Liver (tissue), 9 donors: ENCODE results near the gene CRABP2. TPM values are rescaled to one million over a fixed set of nuclear protein-coding genes. Genes with fewer than 3 reads are reported as not detected.

Experiments used
- DNase-seq: peaks from one replicate; pipeline ENCODE4 v3.0.0-alpha.2; 2017; ENCODE audit warnings: low spot score
- H3K27ac ChIP-seq, 2 donors: one replicate each; pipeline ENCODE4 v1.7.0; 2013; ENCODE audit warnings: inconsistent platforms in 2 of 2, low read length in 2 of 2, control low read depth in 1 of 2, low read depth in 1 of 2, mild to moderate bottlenecking in 1 of 2
- H3K27me3 ChIP-seq, 4 donors: one replicate each; pipeline versions ENCODE4 v1.6.1 to v1.7.0; 2013; ENCODE audit warnings: low read length in 3 of 4, inconsistent platforms in 1 of 4, mild to moderate bottlenecking in 1 of 4, moderate library complexity in 1 of 4; ENCODE audit not compliant: control insufficient read depth in 4 of 4, insufficient read depth in 4 of 4
- H3K36me3 ChIP-seq, 4 donors: one replicate each; pipeline versions ENCODE4 v1.6.1 to v1.7.0; 2013; ENCODE audit warnings: low read length in 3 of 4, mild to moderate bottlenecking in 3 of 4, low read depth in 1 of 4, moderate library complexity in 1 of 4; ENCODE audit not compliant: control insufficient read depth in 4 of 4, insufficient read depth in 3 of 4
- H3K4me1 ChIP-seq, 4 donors: one replicate each; pipeline versions ENCODE4 v1.6.1 to v1.7.0; 2013; ENCODE audit warnings: low read length in 3 of 4, mild to moderate bottlenecking in 3 of 4, moderate library complexity in 1 of 4; ENCODE audit not compliant: control insufficient read depth in 4 of 4, insufficient read depth in 4 of 4
- H3K4me3 ChIP-seq, 3 donors: one replicate each; pipeline versions ENCODE4 v1.6.1 to v1.7.0; 2013; ENCODE audit warnings: low read length in 3 of 3, control low read depth in 1 of 3, low read depth in 1 of 3, mild to moderate bottlenecking in 1 of 3
- H3K9ac ChIP-seq, 2 donors: one replicate each; pipeline ENCODE4 v1.7.0; 2013; ENCODE audit warnings: low read length in 2 of 2, mild to moderate bottlenecking in 2 of 2, moderate library complexity in 2 of 2, control low read depth in 1 of 2, low read depth in 1 of 2
- H3K9me3 ChIP-seq, 4 donors: one replicate each; pipeline versions ENCODE4 v1.6.1 to v1.7.0; 2013; ENCODE audit warnings: low read length in 3 of 4; ENCODE audit not compliant: control insufficient read depth in 4 of 4
- ATF3 ChIP-seq: IDR thresholded peaks from 2 replicates; pipeline ENCODE4 v1.6.1; 2016; ENCODE audit warnings: antibody characterized with exemption
- EGR1 ChIP-seq, 2 donors: IDR thresholded peaks; 2 replicates each; pipeline ENCODE4 v1.6.1; 2016 to 2018; ENCODE audit warnings: antibody characterized with exemption in 2 of 2, low read depth in 2 of 2
- FOXA1 ChIP-seq: IDR thresholded peaks from 2 replicates; pipeline ENCODE4 v1.6.1; 2016; ENCODE audit warnings: antibody characterized with exemption
- FOXA2 ChIP-seq: IDR thresholded peaks from 2 replicates; pipeline ENCODE4 v1.6.1; 2016; ENCODE audit warnings: antibody characterized with exemption
- GABPA ChIP-seq, 2 donors: IDR thresholded peaks in 1 of 2; conservative IDR thresholded peaks in 1 of 2; 2 replicates each; pipeline ENCODE4 v1.6.1; 2016; ENCODE audit warnings: antibody characterized with exemption in 2 of 2, mild to moderate bottlenecking in 1 of 2, moderate library complexity in 1 of 2
- JUND ChIP-seq, 2 donors: IDR thresholded peaks; 2 replicates each; pipeline ENCODE4 v1.6.1; 2016; ENCODE audit warnings: antibody characterized with exemption in 2 of 2
- MAX ChIP-seq: IDR thresholded peaks from 2 replicates; pipeline ENCODE4 v1.6.1; 2016; ENCODE audit warnings: antibody characterized with exemption
- SP1 ChIP-seq: IDR thresholded peaks from 2 replicates; pipeline ENCODE4 v1.6.1; 2018; ENCODE audit warnings: antibody characterized with exemption, mild to moderate bottlenecking
- TAF1 ChIP-seq: conservative IDR thresholded peaks from 2 replicates; pipeline ENCODE4 v1.6.1; 2016; ENCODE audit warnings: antibody characterized with exemption, mild to moderate bottlenecking
- YY1 ChIP-seq: IDR thresholded peaks from 2 replicates; pipeline ENCODE4 v1.6.1; 2016; ENCODE audit warnings: antibody characterized with exemption, mild to moderate bottlenecking
- ZBTB33 ChIP-seq: IDR thresholded peaks from 2 replicates; pipeline ENCODE4 v1.6.1; 2016; ENCODE audit warnings: antibody characterized with exemption
- WGBS: extraction: QIAGEN DNeasy Blood & Tissue Kit; methylation state at CpG from one replicate; pipeline ENCODE4 v1.1.7; 2013; 5-methylcytosine and 5-hydroxymethylcytosine counted together
- polyA plus RNA-seq, 2 donors: library from polyadenylated mRNA; stranded (reverse) in 1 of 2; unstranded in 1 of 2; fragments of 200-250 nt in 1 of 2; fragments of >200 nt in 1 of 2; fragmentation: Nextera tagmentation in 1 of 2; extraction: Ambion mirVana in 1 of 2; gene quantifications; one replicate each; pipeline versions ENCODE4 v1.2.1 to v1.2.3, GENCODE V29; 2013 to 2015
- total RNA-seq, 2 donors: library from RNA; depleted of rRNA; stranded (reverse); fragments of >200 nt; gene quantifications; one replicate each; pipeline ENCODE4 v1.2.3, GENCODE V29; 2014
- donor health status: healthy.
- donor health status: healthy.
- donor health status: healthy.
- donor health status: healthy.
- donor health status: healthy.

CRABP2 gene
- total and polyA plus RNA-seq, 4 donors, result 0.14 to 0.22 TPM; not detected in 2

GRCh38 chr1:156740237-156740740 is 34.9 kb upstream of the CRABP2 start:
- 19% methylated on average over 7 of the region's 7 CpGs for WGBS
- H3K27me3 ChIP-seq, result no peaks in the 10 kb centered on the region
- peak overlapping the region; percentile 44 to 51 for H3K9ac ChIP-seq
- TF ChIP-seq TAF1 (peak; percentile 1), ATF3 (no peak)
- H3K9me3 ChIP-seq, result no peaks in the 10 kb centered on the region
- DNase-seq, result no peak
- peak overlapping the region; percentile 60 to 82 (median 81) for H3K4me3 ChIP-seq
- H3K36me3 ChIP-seq, result peaks cover 10 to 42% (median 30%) of the 10 kb centered on the region in 4 donors
- H3K4me1 ChIP-seq, result peaks cover 3 to 22% (median 14%) of the 10 kb centered on the region in 4 donors
- peak overlapping the region; percentile 45 to 67 for H3K27ac ChIP-seq

- Histone ChIP-seq H3K9ac (no peak overlapping the region), H3K9me3 (no peaks in the 10 kb centered on the region), H3K4me3 (no peak overlapping the region), H3K27me3 (no peaks in the 10 kb centered on the region), H3K27ac (no peak overlapping the region), H3K4me1 (peaks cover 3 to 20% (median 10%) of the 10 kb centered on the region in 4 donors), H3K36me3 (peaks cover 10 to 39% (median 30%) of the 10 kb centered on the region in 4 donors)
- WGBS, result 88% methylated on average over 2 of the region's 2 CpGs
- no peak for TF ChIP-seq FOXA1
- TF ChIP-seq JUND (IDR thresholded peaks at IDR 0.05), result no peak
- TF ChIP-seq ZBTB33, result no peak
- TF ChIP-seq EGR1 (IDR thresholded peaks at IDR 0.05; ENCODE audit: low read depth in 2 of 2), result no peak
- TF ChIP-seq MAX, result no peak
- TF ChIP-seq ATF3, result no peak
- no peak for DNase-seq
Measured at GRCh38 chr1:156738916-156739315, 33.5 kb upstream of the CRABP2 start.

- Histone ChIP-seq H3K9ac (no peak overlapping the region), H3K4me1 (peaks cover 3 to 20% (median 10%) of the 10 kb centered on the region in 4 donors), H3K36me3 (peaks cover 8 to 40% (median 27%) of the 10 kb centered on the region in 4 donors), H3K4me3 (no peak overlapping the region), H3K9me3 (no peaks in the 10 kb centered on the region), H3K27ac (no peak overlapping the region), H3K27me3 (no peaks in the 10 kb centered on the region)
- TF ChIP-seq YY1, result no peak
- no peak for TF ChIP-seq FOXA2
- TF ChIP-seq GABPA (IDR thresholded peaks at IDR 0.05 in 1 of 2, conservative IDR thresholded peaks at IDR 0.05 in 1 of 2), result no peak
- no peak for TF ChIP-seq MAX
- no peak for TF ChIP-seq SP1
- no peak for DNase-seq
- 89% methylated on average over 10 of the region's 10 CpGs for WGBS
Measured at GRCh38 chr1:156738407-156738806, 33.0 kb upstream of the CRABP2 start.
